Glutamatergic neuron (in vitro differentiated cells): Measurements from ENCODE around the gene PNP. TPM values are rescaled to one million over a fixed set of nuclear protein-coding genes. Genes with fewer than 3 reads are reported as not detected.
"Not testable (repeated sequence)": the region's sequence is repeated elsewhere in the genome, so short reads cannot be mapped to it uniquely, and the experiment has no call there.

ENCODE experiments used
- DNase-seq: peaks from one replicate; pipeline ENCODE4 v3.0.0; 2022
- H3K27ac Mint-ChIP-seq: one replicate; pipeline ENCODE4 v1.8.0; 2020; ENCODE audit warnings: mild to moderate bottlenecking, mixed read lengths, inconsistent platforms; ENCODE audit not compliant: unreplicated experiment
- H3K27me3 Mint-ChIP-seq: one replicate; pipeline ENCODE4 v1.8.0; 2020; ENCODE audit warnings: mild to moderate bottlenecking, moderate library complexity, mixed read lengths, inconsistent platforms; ENCODE audit not compliant: unreplicated experiment
- H3K36me3 Mint-ChIP-seq: one replicate; pipeline ENCODE4 v1.8.0; 2020; ENCODE audit warnings: mild to moderate bottlenecking, mixed read lengths, inconsistent platforms; ENCODE audit not compliant: unreplicated experiment
- H3K4me1 Mint-ChIP-seq: one replicate; pipeline ENCODE4 v1.8.0; 2020; ENCODE audit warnings: mild to moderate bottlenecking, low read depth, mixed read lengths, inconsistent platforms; ENCODE audit not compliant: unreplicated experiment
- H3K4me3 Mint-ChIP-seq: one replicate; pipeline ENCODE4 v1.8.0; 2020; ENCODE audit warnings: mild to moderate bottlenecking, mixed read lengths, inconsistent platforms; ENCODE audit not compliant: unreplicated experiment
- H3K9me3 Mint-ChIP-seq: one replicate; pipeline ENCODE4 v1.8.0; 2020; ENCODE audit warnings: mild to moderate bottlenecking, moderate library complexity, mixed read lengths, inconsistent platforms; ENCODE audit not compliant: unreplicated experiment
- total RNA-seq: library from RNA; stranded (reverse); fragmentation: NEBNext Ultra II Directional; extraction: Animal tissue kit (Norgen Biotek cat#: 25700); gene quantifications from one replicate; pipeline ENCODE4 v1.2.1, GENCODE V29; 2021; ENCODE audit not compliant: unreplicated experiment
- TF ChIP-seq, protein P1 (sequence below): fragments of 200-600 bp; sonication (generic); IDR thresholded peaks from one replicate; pipeline ENCODE4 v1.5.0; 2021; ENCODE audit not compliant: partially characterized antibody, unreplicated experiment

PNP gene
- total RNA-seq, 1 donor from 2014 or later = 25.9 TPM

GRCh38 chr14:20498622-20499021, 29.4 kb downstream of the PNP start:
- no peak overlapping the region for H3K4me3 Mint-ChIP-seq
- H3K27ac Mint-ChIP-seq = no peak overlapping the region
- H3K36me3 Mint-ChIP-seq = no peaks in the 10 kb centered on the region
- H3K9me3 Mint-ChIP-seq = peaks cover 4% of the 10 kb centered on the region
- no peak for DNase-seq
- peaks cover 5% of the 10 kb centered on the region for H3K4me1 Mint-ChIP-seq
- TF ChIP-seq, protein P1, sequence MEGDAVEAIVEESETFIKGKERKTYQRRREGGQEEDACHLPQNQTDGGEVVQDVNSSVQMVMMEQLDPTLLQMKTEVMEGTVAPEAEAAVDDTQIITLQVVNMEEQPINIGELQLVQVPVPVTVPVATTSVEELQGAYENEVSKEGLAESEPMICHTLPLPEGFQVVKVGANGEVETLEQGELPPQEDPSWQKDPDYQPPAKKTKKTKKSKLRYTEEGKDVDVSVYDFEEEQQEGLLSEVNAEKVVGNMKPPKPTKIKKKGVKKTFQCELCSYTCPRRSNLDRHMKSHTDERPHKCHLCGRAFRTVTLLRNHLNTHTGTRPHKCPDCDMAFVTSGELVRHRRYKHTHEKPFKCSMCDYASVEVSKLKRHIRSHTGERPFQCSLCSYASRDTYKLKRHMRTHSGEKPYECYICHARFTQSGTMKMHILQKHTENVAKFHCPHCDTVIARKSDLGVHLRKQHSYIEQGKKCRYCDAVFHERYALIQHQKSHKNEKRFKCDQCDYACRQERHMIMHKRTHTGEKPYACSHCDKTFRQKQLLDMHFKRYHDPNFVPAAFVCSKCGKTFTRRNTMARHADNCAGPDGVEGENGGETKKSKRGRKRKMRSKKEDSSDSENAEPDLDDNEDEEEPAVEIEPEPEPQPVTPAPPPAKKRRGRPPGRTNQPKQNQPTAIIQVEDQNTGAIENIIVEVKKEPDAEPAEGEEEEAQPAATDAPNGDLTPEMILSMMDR = no peak
- H3K27me3 Mint-ChIP-seq = peaks cover 4% of the 10 kb centered on the region

DNA sequence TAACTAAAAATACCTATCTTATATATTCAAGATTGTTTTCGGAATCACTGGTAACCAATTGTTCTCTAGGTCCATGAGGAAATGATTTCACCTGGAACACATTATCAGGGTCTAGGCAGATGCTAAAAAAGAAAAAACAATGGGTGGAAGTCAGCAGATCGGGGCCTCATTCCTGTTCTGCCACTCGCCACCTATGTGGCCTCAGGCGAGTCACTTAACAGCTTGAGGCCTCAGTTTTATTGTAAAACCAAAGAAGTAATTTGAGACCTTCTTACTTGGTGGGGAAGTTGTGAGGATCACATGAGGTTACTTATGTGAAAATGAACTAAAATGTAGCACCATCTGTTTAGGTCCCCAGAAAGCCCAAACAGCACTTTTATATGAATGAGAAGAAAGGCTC, 29.9 kb downstream of the PNP start:
- no peak for DNase-seq
- Mint-ChIP-seq H3K27ac (no peak overlapping the region), H3K9me3 (peaks cover 9% of the 10 kb centered on the region), H3K36me3 (peaks cover 4% of the 10 kb centered on the region), H3K4me3 (no peak overlapping the region), H3K27me3 (peaks cover 7% of the 10 kb centered on the region), H3K4me1 (peaks cover 5% of the 10 kb centered on the region)
- TF ChIP-seq, protein P1 = no peak

- H3K9me3 Mint-ChIP-seq = peaks cover 11% of the 10 kb centered on the region
- TF ChIP-seq, protein P1 = no peak
- no peak overlapping the region for H3K27ac Mint-ChIP-seq
- peaks cover 5% of the 10 kb centered on the region for H3K4me1 Mint-ChIP-seq
- no peak overlapping the region for H3K4me3 Mint-ChIP-seq
- H3K36me3 Mint-ChIP-seq = peaks cover 5% of the 10 kb centered on the region
- H3K27me3 Mint-ChIP-seq = peaks cover 8% of the 10 kb centered on the region
- DNase-seq = no peak
Observed at GRCh38 chr14:20499881-20500280, 30.7 kb downstream of the PNP start.

DNA sequence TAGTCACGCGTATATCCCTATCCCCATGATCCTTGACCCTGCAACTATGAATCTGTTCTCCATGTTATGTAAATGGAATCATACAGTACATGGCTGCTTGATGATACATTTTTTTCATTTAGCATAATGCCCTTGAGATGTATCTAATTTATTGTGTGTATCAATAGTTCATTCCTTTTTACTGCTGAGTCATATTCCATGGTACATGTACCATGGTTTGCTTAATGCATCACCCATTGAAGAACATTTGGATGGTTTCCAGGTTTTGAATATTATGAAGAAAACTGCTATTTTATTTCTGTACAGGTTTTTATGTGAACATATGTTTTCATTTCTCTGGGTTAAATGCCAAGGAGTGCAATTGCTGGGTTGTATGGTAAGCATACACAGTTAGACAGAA, 32.1 kb downstream of the PNP start:
- Mint-ChIP-seq H3K4me3 (no peak overlapping the region), H3K36me3 (peaks cover 5% of the 10 kb centered on the region), H3K9me3 (peaks cover 10% of the 10 kb centered on the region), H3K4me1 (peaks cover 5% of the 10 kb centered on the region), H3K27ac (no peak overlapping the region), H3K27me3 (peaks cover 6% of the 10 kb centered on the region)
- TF ChIP-seq, protein P1 = no peak
- no peak for DNase-seq

DNA sequence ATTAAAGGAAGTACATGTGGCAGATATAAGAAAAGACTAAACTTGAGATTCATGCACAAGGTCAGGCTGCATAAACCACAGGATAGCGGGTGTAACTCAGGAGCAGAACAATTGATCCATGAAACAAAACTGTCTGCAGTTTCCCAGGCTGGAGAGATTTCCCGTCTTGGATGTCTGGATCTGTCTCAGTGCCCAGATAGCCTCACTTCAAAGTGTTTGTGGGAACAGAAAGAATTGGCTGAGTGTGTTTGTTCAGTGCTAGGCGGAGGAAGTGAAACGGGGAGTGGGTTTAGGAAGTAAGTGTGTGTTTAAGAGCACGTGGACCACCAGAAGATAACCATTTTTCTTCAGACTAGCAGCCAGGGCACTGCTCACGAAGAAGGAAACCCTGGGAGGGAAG, 34.7 kb downstream of the PNP start:
- DNase-seq = no peak
- H3K9me3 Mint-ChIP-seq = peaks cover 10% of the 10 kb centered on the region
- peaks cover 5% of the 10 kb centered on the region for H3K36me3 Mint-ChIP-seq
- peak overlapping the region; percentile 55 for H3K4me3 Mint-ChIP-seq
- TF ChIP-seq, protein P1 = no peak
- H3K27me3 Mint-ChIP-seq = peaks cover 6% of the 10 kb centered on the region
- H3K27ac Mint-ChIP-seq = no peak overlapping the region
- H3K4me1 Mint-ChIP-seq = peaks cover 10% of the 10 kb centered on the region

GRCh38 chr14:20506276-20506675, 37.1 kb downstream of the PNP start:
- not testable (repeated sequence) for H3K4me1 Mint-ChIP-seq, H3K36me3 Mint-ChIP-seq, H3K4me3 Mint-ChIP-seq, H3K27ac Mint-ChIP-seq, DNase-seq, H3K27me3 Mint-ChIP-seq
- H3K9me3 Mint-ChIP-seq = peaks cover 12% of the 10 kb centered on the region

DNA sequence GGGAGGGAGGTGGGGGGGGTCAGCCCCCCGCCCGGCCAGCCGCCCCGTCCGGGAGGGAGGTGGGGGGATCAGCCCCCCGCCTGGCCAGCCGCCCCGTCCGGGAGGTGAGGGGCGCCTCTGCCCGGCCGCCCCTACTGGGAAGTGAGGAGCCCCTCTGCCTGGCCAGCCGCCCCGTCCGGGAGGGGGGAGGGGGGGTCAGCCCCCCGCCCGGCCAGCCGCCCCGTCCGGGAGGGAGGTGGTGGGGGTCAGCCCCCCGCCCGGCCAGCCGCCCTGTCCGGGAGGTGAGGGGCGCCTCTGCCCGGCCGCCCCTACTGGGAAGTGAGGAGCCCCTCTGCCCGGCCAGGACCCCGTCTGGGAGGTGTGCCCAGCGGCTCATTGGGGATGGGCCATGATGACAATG, 37.5 kb downstream of the PNP start:
- not testable (repeated sequence) for H3K27me3 Mint-ChIP-seq, H3K4me3 Mint-ChIP-seq, H3K36me3 Mint-ChIP-seq, H3K4me1 Mint-ChIP-seq, H3K27ac Mint-ChIP-seq, DNase-seq
- peaks cover 12% of the 10 kb centered on the region for H3K9me3 Mint-ChIP-seq

DNA sequence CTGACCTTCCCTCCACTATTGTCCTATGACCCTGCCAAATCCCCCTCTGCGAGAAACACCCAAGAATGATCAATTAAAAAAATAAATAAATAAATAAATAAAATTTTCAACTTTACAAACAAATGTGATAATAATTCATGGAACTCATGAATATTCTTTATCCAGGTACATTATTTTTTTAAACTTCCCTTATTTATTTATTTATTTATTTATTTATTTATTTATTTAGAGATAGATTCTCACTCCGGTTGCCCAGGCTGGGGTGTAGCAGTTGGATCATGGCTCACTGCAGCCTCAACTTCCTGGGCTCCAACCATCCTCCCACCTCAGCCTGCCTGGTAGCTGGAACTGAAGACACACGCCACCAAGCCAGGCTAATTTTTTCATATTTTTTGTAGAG, 38.3 kb downstream of the PNP start:
- not testable (repeated sequence) for H3K4me1 Mint-ChIP-seq, DNase-seq

More for the DNA sequence above, 38.3 kb downstream of the PNP start:
- H3K27me3 Mint-ChIP-seq, H3K27ac Mint-ChIP-seq, H3K4me3 Mint-ChIP-seq, H3K36me3 Mint-ChIP-seq: not testable (repeated sequence)
- H3K9me3 Mint-ChIP-seq = peaks cover 12% of the 10 kb centered on the region
